NB4 (cell line): ENCODE measurements around the gene TRMT1.

Experiments
- MYC ChIP-seq: IDR thresholded peaks from 2 replicates; pipeline ENCODE4 v1.6.1; 2011; ENCODE audit warnings: low read depth, low read length
- POLR2A ChIP-seq: IDR thresholded peaks from 2 replicates; pipeline ENCODE4 v1.6.1; 2011; ENCODE audit warnings: mild to moderate bottlenecking; ENCODE audit not compliant: insufficient read length; ENCODE audit errors: extremely low read depth
- TF ChIP-seq, protein P1 (sequence below): IDR thresholded peaks from one replicate; pipeline ENCODE4 v1.5.1; 2012; ENCODE audit warnings: low read depth, low read length

DNA sequence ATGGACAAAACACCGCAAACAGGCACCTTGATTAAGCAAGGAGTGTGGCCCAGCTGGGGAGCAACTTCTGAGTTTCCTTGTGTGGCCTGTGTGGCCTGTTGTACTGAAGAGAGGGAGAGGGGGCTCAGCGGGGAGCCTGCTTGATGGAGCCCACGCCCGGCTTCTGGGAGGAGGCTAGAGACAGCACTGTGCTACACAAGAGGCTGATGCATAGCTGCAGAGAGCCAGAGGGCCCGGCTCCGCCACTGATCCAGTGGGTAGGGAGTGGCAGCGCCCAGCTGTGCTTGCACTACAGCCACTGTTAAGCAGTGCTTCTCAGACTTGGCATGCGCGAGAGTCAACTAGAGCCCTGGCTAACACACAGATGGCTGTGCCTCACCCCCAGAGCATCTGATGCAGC lies 32.9 kb downstream of the TRMT1 start:
- TF ChIP-seq, protein P1, sequence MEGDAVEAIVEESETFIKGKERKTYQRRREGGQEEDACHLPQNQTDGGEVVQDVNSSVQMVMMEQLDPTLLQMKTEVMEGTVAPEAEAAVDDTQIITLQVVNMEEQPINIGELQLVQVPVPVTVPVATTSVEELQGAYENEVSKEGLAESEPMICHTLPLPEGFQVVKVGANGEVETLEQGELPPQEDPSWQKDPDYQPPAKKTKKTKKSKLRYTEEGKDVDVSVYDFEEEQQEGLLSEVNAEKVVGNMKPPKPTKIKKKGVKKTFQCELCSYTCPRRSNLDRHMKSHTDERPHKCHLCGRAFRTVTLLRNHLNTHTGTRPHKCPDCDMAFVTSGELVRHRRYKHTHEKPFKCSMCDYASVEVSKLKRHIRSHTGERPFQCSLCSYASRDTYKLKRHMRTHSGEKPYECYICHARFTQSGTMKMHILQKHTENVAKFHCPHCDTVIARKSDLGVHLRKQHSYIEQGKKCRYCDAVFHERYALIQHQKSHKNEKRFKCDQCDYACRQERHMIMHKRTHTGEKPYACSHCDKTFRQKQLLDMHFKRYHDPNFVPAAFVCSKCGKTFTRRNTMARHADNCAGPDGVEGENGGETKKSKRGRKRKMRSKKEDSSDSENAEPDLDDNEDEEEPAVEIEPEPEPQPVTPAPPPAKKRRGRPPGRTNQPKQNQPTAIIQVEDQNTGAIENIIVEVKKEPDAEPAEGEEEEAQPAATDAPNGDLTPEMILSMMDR: no peak
- no peak for TF ChIP-seq POLR2A
- no peak for TF ChIP-seq MYC
